H1 (cell line): ENCODE data around the gene TAMALIN. TPM values are rescaled to one million over a fixed set of nuclear protein-coding genes. Genes with fewer than 3 reads are reported as not detected.

Experiments used
- CTCF ChIA-PET: fragments of 300-600 bp; sonication (Branson Sonifier 250); formaldehyde crosslinking; loops from one replicate; lab custom pipeline; 2021; ENCODE audit not compliant: partially characterized antibody; lab: Charles Lee
- POLR2A ChIA-PET: fragments of 300-600 bp; sonication (Branson Sonifier 250); formaldehyde crosslinking; loops from one replicate; lab custom pipeline; 2021; ENCODE audit warnings: inconsistent platforms; ENCODE audit not compliant: partially characterized antibody; lab: Charles Lee
- DNase-seq, 2 experiments: peaks; one replicate each; pipeline versions ENCODE4 v3.0.0 to v3.0.0-alpha.2; 2010 to 2022; ENCODE audit warnings: low spot score in 2 of 2, low read depth in 1 of 2, mixed read lengths in 1 of 2
- FAIRE-seq: peaks from 2 replicates; lab custom pipeline; 2011; peaks lifted over from hg19 to GRCh38; lab: Jason Lieb, UNC
- H2AFZ ChIP-seq: 2 replicates; pipeline ENCODE4 v1.8.1; 2012; ENCODE audit warnings: low read length, inconsistent platforms
- H2AK5ac ChIP-seq: 2 replicates; pipeline ENCODE4 v1.6.1; 2013; ENCODE audit warnings: low read depth, low read length
- H2BK120ac ChIP-seq: replicated peaks from 2 replicates; pipeline ENCODE3; 2013; ENCODE audit warnings: low read depth, low read length, inconsistent platforms
- H2BK12ac ChIP-seq: 2 replicates; pipeline ENCODE4 v1.6.1; 2013; ENCODE audit warnings: low read depth, low read length
- H2BK15ac ChIP-seq: 2 replicates; pipeline ENCODE4 v1.6.1; 2013; ENCODE audit warnings: low read length
- H2BK20ac ChIP-seq: 2 replicates; pipeline ENCODE4 v1.6.1; 2013; ENCODE audit warnings: low read length
- H2BK5ac ChIP-seq: 2 replicates; pipeline ENCODE4 v1.6.1; 2013; ENCODE audit warnings: low read depth, low read length
- H3K14ac ChIP-seq: 2 replicates; pipeline ENCODE4 v1.6.1; 2013; ENCODE audit warnings: inconsistent platforms; ENCODE audit not compliant: insufficient read length
- H3K18ac ChIP-seq: 2 replicates; pipeline ENCODE4 v1.6.1; 2013; ENCODE audit warnings: low read length; ENCODE audit errors: extremely low read depth
- H3K23ac ChIP-seq: 2 replicates; pipeline ENCODE4 v1.6.1; 2013; ENCODE audit warnings: inconsistent platforms; ENCODE audit not compliant: insufficient read length
- H3K23me2 ChIP-seq: 2 replicates; pipeline ENCODE4 v1.6.1; 2013; ENCODE audit warnings: low read depth, low read length
- H3K27ac ChIP-seq: 2 replicates; pipeline ENCODE4 v1.6.1; 2011; ENCODE audit warnings: low read depth, low read length, inconsistent platforms
- H3K27me3 ChIP-seq, 4 experiments: replicated peaks in 1 of 4; 1 replicate in 1 of 4; 2 replicates in 3 of 4; pipeline versions ENCODE4 v1.6.1 to v1.8.1; 2011 to 2013; ENCODE audit warnings: low read length in 3 of 4, mild to moderate bottlenecking in 3 of 4, inconsistent platforms in 2 of 4, mixed read lengths in 2 of 4, moderate library complexity in 1 of 4; ENCODE audit not compliant: control insufficient read depth in 3 of 4, insufficient read depth in 3 of 4; ENCODE audit errors: extremely low read depth in 1 of 4
- H3K36me3 ChIP-seq, 4 experiments: 2 replicates each; pipeline versions ENCODE4 v1.6.1 to v1.8.1; 2011 to 2013; ENCODE audit warnings: mild to moderate bottlenecking in 4 of 4, low read length in 3 of 4, moderate library complexity in 2 of 4, control low read depth in 1 of 4, inconsistent platforms in 1 of 4; ENCODE audit not compliant: insufficient read depth in 4 of 4, control insufficient read depth in 2 of 4
- H3K4ac ChIP-seq: replicated peaks from 2 replicates; pipeline ENCODE3; 2013; ENCODE audit warnings: low read length, low read depth, mixed read lengths, inconsistent platforms; ENCODE audit not compliant: insufficient read length
- H3K4me1 ChIP-seq, 4 experiments: replicated peaks in 1 of 4; 1 replicate in 1 of 4; 2 replicates in 3 of 4; pipeline versions ENCODE4 v1.6.1 to v1.8.1; 2011 to 2013; ENCODE audit warnings: low read length in 3 of 4, inconsistent platforms in 2 of 4, mixed read lengths in 1 of 4; ENCODE audit not compliant: insufficient read depth in 4 of 4, control insufficient read depth in 3 of 4
- H3K4me2 ChIP-seq, 2 experiments: 2 replicates each; pipeline versions ENCODE4 v1.6.1 to v1.8.1; 2011 to 2013; ENCODE audit warnings: low read depth in 2 of 2, low read length in 2 of 2, control low read depth in 1 of 2, inconsistent platforms in 1 of 2, mild to moderate bottlenecking in 1 of 2; ENCODE audit not compliant: insufficient read depth in 1 of 2
- H3K4me3 ChIP-seq, 4 experiments: fragments of 200-600, 300-600 bp in 1 of 4; sonication (generic), shearing (Covaris generic), sonication (Bioruptor Twin) in 1 of 4; 2 replicates each; pipeline versions ENCODE4 v1.5.1 to v1.8.1; 2011 to 2016; ENCODE audit warnings: low read length in 4 of 4, low read depth in 3 of 4, control low read depth in 2 of 4, inconsistent platforms in 2 of 4, mild to moderate bottlenecking in 2 of 4, mixed read lengths in 1 of 4, moderate library complexity in 1 of 4; ENCODE audit not compliant: insufficient read depth in 2 of 4; ENCODE audit errors: extremely low read depth in 1 of 4
- H3K56ac ChIP-seq: replicated peaks from 2 replicates; pipeline ENCODE3; 2013; ENCODE audit warnings: low read depth, mild to moderate bottlenecking, mixed read lengths, low read length, inconsistent platforms; ENCODE audit not compliant: insufficient read length
- H3K79me1 ChIP-seq: 2 replicates; pipeline ENCODE4 v1.6.1; 2013; ENCODE audit warnings: low read depth, low read length, control low read depth
- H3K79me2 ChIP-seq, 2 experiments: 2 replicates each; pipeline versions ENCODE4 v1.6.1 to v1.8.1; 2012 to 2013; ENCODE audit warnings: low read length in 2 of 2, mild to moderate bottlenecking in 2 of 2, inconsistent platforms in 1 of 2; ENCODE audit not compliant: insufficient read depth in 2 of 2, control insufficient read depth in 1 of 2
- H3K9ac ChIP-seq, 4 experiments: replicated peaks in 1 of 4; 1 replicate in 1 of 4; 2 replicates in 3 of 4; pipeline versions ENCODE4 v1.6.1 to v1.8.1; 2011 to 2013; ENCODE audit warnings: low read depth in 3 of 4, low read length in 3 of 4, control low read depth in 2 of 4, mild to moderate bottlenecking in 2 of 4, moderate library complexity in 2 of 4, inconsistent platforms in 1 of 4; ENCODE audit errors: extremely low read depth in 1 of 4
- H3K9me3 ChIP-seq, 2 experiments: 2 replicates each; pipeline versions ENCODE4 v1.6.1 to v1.8.1; 2012 to 2013; ENCODE audit warnings: mild to moderate bottlenecking in 2 of 2, moderate library complexity in 2 of 2, control low read depth in 1 of 2, inconsistent platforms in 1 of 2, low read depth in 1 of 2, low read length in 1 of 2, mixed read lengths in 1 of 2; ENCODE audit not compliant: insufficient read depth in 2 of 2
- H4K20me1 ChIP-seq, 2 experiments: replicated peaks in 1 of 2; 2 replicates each; pipeline versions ENCODE3 to v1.8.1; 2011 to 2013; ENCODE audit warnings: inconsistent platforms in 2 of 2, low read length in 2 of 2, mild to moderate bottlenecking in 1 of 2; ENCODE audit not compliant: insufficient read depth in 2 of 2, control insufficient read depth in 1 of 2
- H4K5ac ChIP-seq: 2 replicates; pipeline ENCODE4 v1.6.1; 2013; ENCODE audit warnings: low read length, low read depth, mixed read lengths, inconsistent platforms; ENCODE audit not compliant: insufficient read length
- H4K8ac ChIP-seq: 2 replicates; pipeline ENCODE4 v1.8.0; 2013; ENCODE audit warnings: mild to moderate bottlenecking, moderate library complexity, low read length, inconsistent platforms; ENCODE audit not compliant: insufficient read depth; ENCODE audit errors: extremely low read depth
- H4K91ac ChIP-seq: replicated peaks from 2 replicates; pipeline ENCODE3; 2013; ENCODE audit warnings: low read length, mixed read lengths, inconsistent platforms; ENCODE audit not compliant: insufficient read length
- CBX5 ChIP-seq: fragments of 300-800, 300-1000 bp; sonication (generic); IDR thresholded peaks from 2 replicates; pipeline ENCODE4 v1.7.1; 2016; ENCODE audit warnings: antibody characterized with exemption, low read length, low read depth
- WGBS, 2 experiments: shearing (Covaris generic) in 1 of 2; methylation state at CpG; one replicate each; pipeline versions ENCODE4 v1.1.6 to v1.1.7; 2013 to 2015; ENCODE audit warnings: low lambda C conversion rate in 2 of 2, mixed read lengths in 2 of 2, inconsistent platforms in 1 of 2, low coverage in 1 of 2, missing lambda C conversion rate in 1 of 2; ENCODE audit not compliant: insufficient replicate concordance in 2 of 2, insufficient coverage in 1 of 2, insufficient read length in 1 of 2; ENCODE audit errors: extremely low coverage in 1 of 2, missing lambda C conversion rate in 1 of 2; 5-methylcytosine and 5-hydroxymethylcytosine counted together
- polyA plus RNA-seq, 7 experiments: library from polyadenylated mRNA; depleted of rRNA in 3 of 7; stranded (reverse) in 5 of 7; unstranded in 2 of 7; fragments of >200 nt in 5 of 7; fragments of 200-250 nt in 2 of 7; gene quantifications; 1 replicate in 5 of 7; 2 replicates in 1 of 7; 4 replicates in 1 of 7; pipeline versions ENCODE4 v1.2.1 to v1.2.3, GENCODE V29; 2011 to 2013; ENCODE audit warnings: missing spikeins in 2 of 7, mixed read lengths in 2 of 7
- total RNA-seq: library from RNA; stranded (reverse); fragmentation: NEBNext Ultra II Directional; extraction: Animal tissue kit (Norgen Biotek cat#: 25700); gene quantifications from 2 replicates; pipeline ENCODE4 v1.2.1, GENCODE V29; 2021
- TF ChIP-seq, protein P1 (sequence below), 3 experiments: IDR thresholded peaks; 1 replicate in 2 of 3; 2 replicates in 1 of 3; pipeline versions ENCODE4 v1.5.1 to v1.6.1; 2011; ENCODE audit warnings: low read length in 3 of 3, mild to moderate bottlenecking in 3 of 3, inconsistent platforms in 2 of 3, low read depth in 1 of 3, moderate library complexity in 1 of 3; ENCODE audit not compliant: insufficient read depth in 1 of 3; ENCODE audit errors: control extremely low read depth in 1 of 3

Gene TAMALIN
- total and polyA plus RNA-seq, 2 of the 8 experiments (the other 6 are each of a cell fraction or from before 2014, with no cell fraction given) = 2.6 to 4.9 TPM

DNA sequence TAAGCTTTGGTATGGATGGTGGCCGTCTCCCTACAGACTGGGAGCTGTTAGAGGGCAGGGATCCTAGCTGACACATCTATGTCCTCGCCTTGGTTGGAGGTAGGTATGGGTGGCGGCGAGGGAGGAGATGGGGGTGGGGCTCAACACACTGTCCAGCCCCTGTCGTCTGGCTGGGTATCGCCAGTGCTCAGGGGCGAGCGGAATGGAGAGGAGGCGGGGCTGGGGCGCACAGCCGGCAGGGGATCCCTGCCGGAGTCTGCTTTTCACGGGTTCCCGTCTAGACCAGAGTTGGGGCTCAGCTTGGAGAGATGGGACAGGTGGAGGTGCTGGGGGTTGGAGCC, 16.1 kb downstream of the TAMALIN start:
- ChIA-PET POLR2A (interaction anchor here (1.0 to 13.1 kb wide), 9 partner anchors 10 to 984 kb away, joined by 3 to 82 read pairs (median 9); partner anchors contain the start of genes ATG101, EIF4B, SMIM41 and TAMALIN), CTCF (interaction anchor here (0.6 to 22.7 kb wide), 26 partner anchors 9 to 268 kb away, joined by 3 to 1249 read pairs (median 6); partner anchors contain the start of genes ATG101, NR4A1, SMIM41 and TAMALIN)
- no peak overlapping the region for H2BK5ac ChIP-seq
- H4K5ac ChIP-seq = no peak overlapping the region
- H2AK5ac ChIP-seq = no peak overlapping the region
- H4K91ac ChIP-seq = no peak overlapping the region
- no peaks in the 10 kb centered on the region for H4K20me1 ChIP-seq
- no peaks in the 10 kb centered on the region for H3K9me3 ChIP-seq
- no peak overlapping the region for H2BK15ac ChIP-seq
- no peak overlapping the region for H3K23ac ChIP-seq
- peak overlapping the region; percentile 23 to 71 (median 48) for H3K4me3 ChIP-seq
- no peak for DNase-seq
- no peaks in the 10 kb centered on the region for H3K79me2 ChIP-seq
- H2AFZ ChIP-seq = 0 out of 2 replicates have a peak overlapping the region, but pooled peaks have one; percentile 45
- H3K14ac ChIP-seq = no peak overlapping the region
- H4K8ac ChIP-seq = no peak overlapping the region
- H3K36me3 ChIP-seq = no peaks in the 10 kb centered on the region
- 3% methylated on average over 10 of the region's 14 CpGs; no CpG with 5 or more reads in 1 of the 2 experiments for WGBS, 2 experiments
- no peak overlapping the region for H2BK120ac ChIP-seq
- H3K56ac ChIP-seq = no peak overlapping the region
- no peak overlapping the region for H3K4ac ChIP-seq
- no peak overlapping the region for H3K27ac ChIP-seq
- FAIRE-seq = no peak
- no peak overlapping the region for H2BK12ac ChIP-seq
- H3K27me3 ChIP-seq = peaks cover 2 to 27% (median 17%) of the 10 kb centered on the region in 4 experiments
- H3K18ac ChIP-seq = no peak overlapping the region; the same call in 1 of the 2 replicates
- no peaks in the 10 kb centered on the region for H3K79me1 ChIP-seq
- H3K4me2 ChIP-seq = peak overlapping the region; percentile 82 to 95
- H2BK20ac ChIP-seq = no peak overlapping the region
- H3K9ac ChIP-seq = no peak overlapping the region
- H3K4me1 ChIP-seq = peaks cover 0 to 26% (median 7%) of the 10 kb centered on the region in 4 experiments; a peak in 5 of 7 replicates
- peaks cover 7% of the 10 kb centered on the region for H3K23me2 ChIP-seq
- TF ChIP-seq CBX5 = no peak
- TF ChIP-seq, protein P1, sequence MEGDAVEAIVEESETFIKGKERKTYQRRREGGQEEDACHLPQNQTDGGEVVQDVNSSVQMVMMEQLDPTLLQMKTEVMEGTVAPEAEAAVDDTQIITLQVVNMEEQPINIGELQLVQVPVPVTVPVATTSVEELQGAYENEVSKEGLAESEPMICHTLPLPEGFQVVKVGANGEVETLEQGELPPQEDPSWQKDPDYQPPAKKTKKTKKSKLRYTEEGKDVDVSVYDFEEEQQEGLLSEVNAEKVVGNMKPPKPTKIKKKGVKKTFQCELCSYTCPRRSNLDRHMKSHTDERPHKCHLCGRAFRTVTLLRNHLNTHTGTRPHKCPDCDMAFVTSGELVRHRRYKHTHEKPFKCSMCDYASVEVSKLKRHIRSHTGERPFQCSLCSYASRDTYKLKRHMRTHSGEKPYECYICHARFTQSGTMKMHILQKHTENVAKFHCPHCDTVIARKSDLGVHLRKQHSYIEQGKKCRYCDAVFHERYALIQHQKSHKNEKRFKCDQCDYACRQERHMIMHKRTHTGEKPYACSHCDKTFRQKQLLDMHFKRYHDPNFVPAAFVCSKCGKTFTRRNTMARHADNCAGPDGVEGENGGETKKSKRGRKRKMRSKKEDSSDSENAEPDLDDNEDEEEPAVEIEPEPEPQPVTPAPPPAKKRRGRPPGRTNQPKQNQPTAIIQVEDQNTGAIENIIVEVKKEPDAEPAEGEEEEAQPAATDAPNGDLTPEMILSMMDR (IDR thresholded peaks at IDR 0.05; ENCODE audit: control extremely low read depth in 1 of 3, insufficient read depth in 1 of 3, low read depth in 1 of 3, low read length in 3 of 3) = peak in 1 of 3 experiments; percentile 1; a peak in 1 of 4 replicates
- TF ChIP-seq, all 59 proteins: peak for 1
